Hematopoietic multipotent progenitor cell (in vitro differentiated cells): Measurements from ENCODE around the gene AP2A2. TPM values are rescaled to one million over a fixed set of nuclear protein-coding genes. Genes with fewer than 3 reads are reported as not detected.
A peak's percentile ranks its signal among the peaks of the same experiment; 100 is the strongest.

Experiments used
- DNase-seq, 3 donors: peaks; one replicate each; pipeline ENCODE4 v3.0.0-alpha.2; 2011 to 2015; ENCODE audit warnings: low read depth in 2 of 3, low spot score in 2 of 3
- total RNA-seq: library from RNA; depleted of rRNA; stranded (reverse); fragments of >200 nt; gene quantifications from one replicate; pipeline ENCODE4 v1.2.3, GENCODE V29; 2012

Gene AP2A2
- total RNA-seq, 1 donor = 68.7 TPM

DNA sequence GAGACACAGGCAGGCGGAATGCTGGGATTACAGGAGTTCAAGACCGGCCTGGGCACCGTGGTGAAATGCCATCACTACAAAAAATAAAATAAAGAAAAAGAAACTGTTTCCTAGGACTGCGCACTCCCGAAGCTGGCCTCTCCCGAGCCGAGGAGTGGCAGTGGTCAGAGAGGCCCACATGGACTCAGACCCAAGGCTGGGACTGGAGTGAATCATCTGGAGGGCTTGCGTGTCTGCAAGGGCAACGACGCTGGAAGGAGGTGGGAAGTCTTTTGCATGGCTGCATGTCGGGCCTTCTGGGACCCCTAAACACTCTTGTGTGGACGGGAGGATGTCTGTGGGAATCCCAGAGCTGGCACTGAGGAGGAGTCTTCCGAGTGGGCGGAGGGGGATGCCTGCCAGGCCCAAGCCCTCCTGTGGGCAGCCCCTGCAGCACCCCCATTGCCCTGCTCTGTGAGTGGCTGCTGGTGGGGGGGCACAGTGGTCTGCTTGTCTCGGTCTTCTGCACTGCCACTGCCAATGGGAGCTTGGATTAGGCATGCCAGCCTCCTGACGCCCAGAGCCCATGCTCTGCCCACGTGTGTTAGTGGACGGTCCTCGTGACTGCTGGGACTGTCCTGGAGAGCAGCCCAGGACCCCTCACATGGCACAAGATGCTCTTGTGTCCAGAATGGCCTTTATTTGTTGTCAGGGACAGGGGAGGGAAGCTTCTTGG, 1.8 kb upstream of the AP2A2 start:
- no peak for DNase-seq

DNA sequence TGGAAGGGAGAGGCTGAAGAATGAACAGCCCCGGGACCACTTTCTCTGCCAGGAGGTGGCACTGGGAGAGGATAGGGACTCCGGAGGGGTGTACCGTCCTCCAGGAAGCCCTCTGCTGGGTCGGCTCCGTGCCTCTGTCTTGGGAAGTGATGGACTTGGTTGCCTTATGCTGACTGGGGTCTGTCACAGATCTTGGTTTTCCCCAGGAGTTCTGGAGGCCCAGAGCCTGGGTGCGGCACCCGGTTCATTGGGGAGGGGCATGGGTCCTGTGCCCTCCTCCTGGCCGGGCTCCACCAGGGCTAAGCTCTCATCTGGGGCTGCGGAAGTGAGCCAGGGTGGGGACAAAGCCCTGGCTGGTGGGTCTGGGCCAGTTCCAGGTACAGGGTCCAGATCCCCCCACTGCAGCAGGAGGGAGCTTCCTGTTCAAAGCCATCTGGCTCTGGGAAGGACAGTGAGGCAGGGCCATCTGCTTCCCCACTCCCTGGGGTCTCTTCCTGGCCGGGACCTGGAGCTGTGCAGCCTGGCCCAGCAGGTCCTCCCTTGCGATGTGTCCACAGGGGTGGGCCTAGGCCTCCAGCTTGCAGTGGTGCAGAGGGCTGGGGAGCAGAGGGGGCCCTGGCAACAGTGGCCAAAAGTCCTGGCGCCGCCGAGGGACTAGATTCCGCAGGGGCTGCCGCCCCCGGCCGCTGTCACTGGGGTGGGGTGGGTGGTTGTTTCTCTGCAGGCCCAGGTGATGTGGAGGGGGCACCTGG, 1.1 kb upstream of the AP2A2 start:
- no peak for DNase-seq

DNA sequence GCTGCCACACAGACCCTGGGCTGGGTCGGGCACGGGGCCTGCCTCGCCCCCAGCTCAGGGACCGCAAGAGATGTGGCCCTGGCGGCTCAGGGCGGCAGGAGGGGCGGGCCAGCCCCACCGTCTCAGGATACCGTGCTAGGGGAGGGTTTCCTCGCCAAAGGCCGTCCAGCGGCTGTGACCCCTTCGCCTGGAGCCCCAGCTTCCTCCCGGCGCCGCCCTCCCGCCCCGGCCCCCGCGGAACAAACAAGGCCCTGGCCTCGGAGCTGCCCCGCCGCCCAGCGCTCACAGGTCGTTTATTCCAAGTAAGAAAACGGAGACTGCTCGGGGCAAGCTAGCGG, 543 bp upstream of the AP2A2 start:
- no peak for DNase-seq

DNA sequence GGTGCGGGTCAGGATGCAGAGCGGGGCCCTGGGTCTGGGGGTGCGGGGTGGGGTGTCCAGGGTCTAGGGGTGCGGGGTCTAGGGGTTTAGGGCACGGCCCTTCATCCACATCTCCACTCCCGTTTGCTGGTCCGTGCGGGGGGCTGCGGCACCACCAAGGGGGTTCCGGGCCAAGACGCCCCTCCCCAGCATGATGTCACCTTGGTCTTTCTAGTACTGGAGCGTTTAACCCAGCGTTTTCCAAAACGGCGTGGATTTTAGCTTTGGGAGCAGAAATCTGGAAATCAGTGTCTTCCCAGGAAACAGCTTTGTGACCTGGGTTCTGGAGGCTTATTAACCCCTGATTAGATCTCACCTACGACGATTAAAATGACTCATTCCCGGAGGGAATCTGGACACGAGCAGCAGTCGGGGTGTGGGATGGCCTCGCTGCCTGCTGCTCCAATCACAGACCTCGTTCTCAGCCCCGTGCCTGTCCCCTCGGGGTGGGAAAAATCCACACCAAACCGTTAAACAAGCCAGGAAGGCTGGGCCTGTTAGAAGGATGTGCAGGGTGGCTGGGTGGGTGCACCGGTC, 759 bp downstream of the AP2A2 start:
- no peak for DNase-seq

DNA sequence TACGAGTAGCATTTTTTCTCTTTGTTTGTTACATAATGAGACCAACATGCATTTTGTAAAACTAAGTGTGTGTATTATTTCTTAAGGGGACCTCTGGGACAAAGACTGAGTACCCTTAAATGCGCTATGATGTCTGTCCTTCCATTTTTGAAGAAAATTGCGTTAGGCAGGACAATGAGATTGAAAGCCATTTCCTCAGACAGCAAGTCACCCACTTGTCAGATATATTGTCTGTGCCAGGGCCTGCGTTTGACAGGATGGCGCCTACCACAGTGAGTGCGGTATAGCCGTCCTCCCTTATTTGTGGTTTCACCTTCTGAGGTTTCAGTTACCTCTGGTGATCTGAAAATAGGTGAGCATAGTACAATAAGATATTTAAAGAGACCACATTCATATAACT, 2.2 kb downstream of the AP2A2 start:
- DNase-seq = no peak

DNA sequence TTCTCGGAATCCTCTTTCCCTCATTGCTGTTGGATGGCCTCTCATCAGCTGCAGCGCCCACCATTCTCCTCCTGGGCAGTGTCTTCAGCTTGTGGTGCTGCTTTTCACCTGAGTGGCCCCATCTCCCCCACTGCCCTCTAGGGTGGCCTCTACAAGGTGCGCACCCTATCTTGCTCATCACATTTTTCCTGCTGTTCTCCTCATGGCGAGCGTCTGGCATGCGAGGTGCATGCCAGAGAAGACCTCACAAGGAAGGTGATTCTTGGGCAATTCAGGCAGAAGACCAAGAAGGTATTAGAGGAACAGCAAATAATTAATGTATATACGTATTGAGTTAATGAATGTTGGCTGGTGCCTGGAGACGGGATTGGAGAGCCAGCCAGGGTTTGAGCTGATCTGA, 3.1 kb downstream of the AP2A2 start:
- no peak for DNase-seq

DNA sequence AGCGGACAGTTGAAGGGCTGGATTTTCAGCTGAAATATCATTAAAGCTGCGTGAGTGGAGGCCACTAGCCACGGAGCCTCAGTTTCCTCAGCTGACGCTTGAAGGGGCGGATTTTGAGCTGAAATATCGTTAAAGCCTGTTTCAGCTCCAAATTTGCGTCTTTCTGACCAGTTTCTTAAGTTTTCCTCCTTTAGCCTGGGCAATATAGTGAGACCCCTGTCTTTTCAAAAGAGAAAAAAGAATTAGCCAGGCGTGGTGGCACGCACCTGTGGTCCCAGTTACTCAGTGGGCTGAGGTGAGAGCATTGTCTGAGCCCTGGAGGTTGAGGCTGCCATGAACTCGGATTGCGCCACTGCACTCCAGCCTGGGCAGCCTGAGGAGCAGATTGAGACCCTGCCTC, 3.7 kb downstream of the AP2A2 start:
- no peak for DNase-seq

DNA sequence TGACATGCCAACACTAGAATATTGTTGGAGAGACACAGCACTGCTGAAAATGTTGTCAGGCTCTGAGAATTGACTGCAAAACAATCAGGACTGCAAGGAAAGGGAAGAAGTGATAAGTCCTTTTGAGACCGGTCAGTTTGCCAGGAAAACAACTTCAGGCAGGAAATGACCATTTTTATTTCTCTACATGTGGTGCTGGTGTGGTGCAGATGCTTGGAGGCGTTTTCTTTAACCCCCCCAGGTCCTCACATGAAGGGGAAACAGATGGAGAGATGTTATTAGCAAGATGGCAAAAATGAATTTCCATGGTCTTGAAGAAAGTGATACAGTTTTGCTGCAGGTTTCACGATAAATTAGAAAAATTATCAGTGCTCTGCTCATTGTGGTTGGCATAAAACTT, 5.7 kb downstream of the AP2A2 start:
- peak in 1 of 3 donors; percentile 74 for DNase-seq

DNA sequence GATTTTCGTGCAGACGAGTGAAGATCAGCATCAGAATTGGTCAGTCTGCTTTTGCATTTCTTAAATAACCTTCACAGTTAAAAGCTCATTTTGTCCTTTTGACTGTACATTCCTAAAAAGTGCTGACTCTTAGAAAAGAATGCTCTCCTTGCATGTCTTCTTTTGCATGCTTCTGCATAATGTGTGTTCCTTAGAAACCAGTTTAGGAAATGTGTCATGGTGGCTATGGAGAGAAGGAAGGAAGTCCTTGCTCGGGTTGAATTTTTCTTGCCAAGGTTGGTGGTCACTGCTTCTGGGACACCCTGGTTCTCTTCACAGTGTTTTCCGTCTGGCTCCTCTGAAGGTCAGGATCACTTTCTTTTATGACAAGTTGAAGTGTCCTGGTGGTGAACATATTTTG, 6.8 kb downstream of the AP2A2 start:
- no peak for DNase-seq

DNA sequence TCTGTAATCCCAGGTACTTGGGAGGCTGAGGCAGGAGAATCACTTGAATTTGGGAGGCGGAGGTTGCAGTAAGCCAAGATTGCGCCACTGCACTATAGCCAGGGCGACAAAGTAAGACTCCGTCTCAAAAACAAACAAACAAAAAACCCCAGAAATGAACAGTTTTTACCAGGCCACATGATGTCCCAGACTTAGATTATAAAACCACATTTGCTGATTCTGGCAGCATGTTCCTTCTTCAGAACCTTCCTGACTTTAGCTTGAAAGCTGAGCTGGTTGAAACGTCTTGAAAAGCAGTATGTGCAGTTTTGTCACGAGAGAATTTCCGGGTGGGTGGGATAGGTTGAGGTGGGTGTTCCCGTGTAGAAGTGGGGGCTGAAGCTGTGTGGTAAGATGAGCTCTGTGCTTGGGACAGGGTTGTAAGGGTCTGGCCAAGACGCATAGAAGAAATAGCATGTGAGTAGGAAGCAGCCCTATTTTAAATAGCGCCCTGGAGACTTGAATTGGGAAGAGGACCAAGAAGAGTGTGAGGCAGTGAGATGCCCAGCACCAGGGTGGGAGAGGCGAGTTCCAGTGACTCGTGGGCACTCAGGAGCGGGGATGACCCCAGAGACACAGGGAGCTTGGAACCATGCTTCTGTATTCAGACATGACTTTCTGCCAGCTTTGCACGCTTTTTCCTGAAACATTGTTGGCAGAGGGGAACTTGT, 7.6 kb downstream of the AP2A2 start:
- peak in 1 of 3 donors; percentile 50 for DNase-seq

DNA sequence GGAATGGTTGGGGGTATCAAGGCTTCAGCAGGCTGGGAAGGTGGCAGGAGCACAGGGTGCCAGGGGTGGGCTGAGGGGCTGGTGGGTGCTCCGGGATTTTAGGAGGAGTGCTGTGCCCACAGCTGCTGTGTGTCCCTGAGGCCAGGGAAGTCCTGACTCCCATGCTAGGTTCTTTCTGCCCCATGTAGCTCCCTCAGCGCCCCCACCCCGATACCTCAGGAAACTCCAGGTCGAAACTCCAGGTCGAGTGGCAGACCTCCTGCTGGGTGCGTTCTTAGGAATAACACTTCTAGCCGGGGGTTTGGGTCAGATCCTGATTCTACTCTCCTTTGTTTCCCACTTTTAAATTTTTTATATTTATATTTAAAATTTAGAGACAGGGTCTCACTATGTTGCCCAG, 8.3 kb downstream of the AP2A2 start:
- no peak for DNase-seq

DNA sequence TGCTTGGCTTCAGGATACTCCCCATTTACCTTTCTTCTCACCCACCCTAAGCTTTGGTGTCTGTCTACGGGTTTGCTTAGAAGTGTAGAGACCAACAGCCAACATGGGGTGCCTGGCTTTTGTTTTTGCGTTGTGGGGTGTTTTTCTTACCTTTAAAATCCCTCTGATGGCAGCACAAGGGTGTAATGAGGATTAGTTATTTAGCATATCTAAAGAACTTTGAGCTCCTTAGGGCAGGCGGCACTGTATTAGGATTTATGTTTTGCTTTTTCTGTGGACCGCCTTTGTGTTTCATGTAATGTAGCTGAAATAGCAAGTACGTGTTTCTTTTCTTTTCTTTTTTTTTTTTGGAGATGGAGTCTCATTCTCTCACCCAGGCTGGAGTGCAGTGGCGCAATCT, 8.9 kb downstream of the AP2A2 start:
- no peak for DNase-seq

DNA sequence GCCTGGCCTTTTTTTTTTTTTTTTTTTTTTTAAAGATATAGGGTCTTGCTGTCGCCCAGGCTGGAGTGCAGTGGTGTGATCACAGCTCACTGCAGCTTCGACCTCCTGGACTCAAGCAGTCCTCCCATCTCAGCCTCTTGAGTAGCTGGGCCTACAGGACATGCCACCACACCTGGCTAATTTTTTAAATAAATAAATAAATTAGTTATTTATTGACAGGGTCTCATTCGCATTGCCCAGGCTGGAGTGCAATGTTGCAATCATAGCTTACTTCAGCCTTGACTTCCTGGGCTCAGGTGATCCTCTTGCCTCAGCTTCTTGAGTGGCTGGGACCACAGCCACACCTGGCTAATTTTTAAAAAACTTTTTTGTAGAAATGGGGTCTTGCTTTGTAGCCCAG, 10.5 kb downstream of the AP2A2 start:
- DNase-seq = no peak

DNA sequence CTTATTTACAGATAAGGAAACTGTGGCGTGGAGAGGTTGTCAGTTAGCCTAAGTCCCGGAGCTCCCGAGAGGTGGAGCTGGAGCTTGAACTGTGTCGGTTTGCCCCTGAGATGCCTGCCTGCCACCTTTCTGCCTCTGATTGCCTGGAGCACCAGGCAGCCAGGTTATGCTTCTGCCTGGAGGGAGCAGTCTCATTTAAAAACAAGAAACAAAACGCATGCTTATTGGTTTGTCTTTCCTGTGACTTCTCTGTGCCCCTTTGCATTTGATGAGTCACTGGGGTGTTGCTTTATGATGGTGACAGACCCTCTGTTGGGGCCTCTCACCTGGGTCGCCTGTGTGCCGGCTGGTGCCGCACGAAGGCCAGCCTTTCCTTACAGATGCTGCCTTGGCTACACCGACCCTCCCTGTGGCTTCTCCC, 12.2 kb downstream of the AP2A2 start:
- no peak for DNase-seq

DNA sequence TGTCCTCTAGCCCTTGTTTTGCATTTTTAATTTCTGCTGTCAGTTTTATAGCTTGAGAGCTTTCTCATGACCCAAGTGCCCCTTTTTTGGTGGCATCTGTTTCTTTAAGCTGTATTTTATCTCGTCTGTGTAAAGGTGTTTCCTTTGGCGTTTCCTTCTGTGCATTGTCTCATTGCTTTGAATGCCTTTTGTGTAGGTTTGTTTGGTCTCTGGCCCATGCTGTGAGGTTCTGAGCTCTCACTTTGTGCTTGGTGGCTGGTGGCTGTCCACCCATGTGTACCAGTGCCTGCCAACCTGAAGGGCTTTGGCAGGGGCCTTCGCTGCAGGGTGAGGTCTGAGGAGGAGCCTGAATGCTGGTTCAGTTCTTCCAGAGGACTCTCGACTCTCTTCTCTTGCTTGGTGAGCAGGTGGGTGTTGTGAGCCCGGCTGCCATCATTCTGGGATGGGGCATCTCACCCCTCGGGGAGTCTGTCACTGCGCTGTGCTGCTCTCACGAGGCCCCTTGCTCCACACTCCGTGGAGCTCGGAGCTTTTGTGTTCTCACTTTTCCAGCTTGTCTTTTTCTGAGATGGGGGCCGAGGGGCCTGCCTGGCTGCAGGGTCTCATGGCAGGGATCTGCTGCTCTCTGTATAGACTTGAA, 14.9 kb downstream of the AP2A2 start:
- peak in 2 of 3 donors; percentile 48 to 80 for DNase-seq

DNA sequence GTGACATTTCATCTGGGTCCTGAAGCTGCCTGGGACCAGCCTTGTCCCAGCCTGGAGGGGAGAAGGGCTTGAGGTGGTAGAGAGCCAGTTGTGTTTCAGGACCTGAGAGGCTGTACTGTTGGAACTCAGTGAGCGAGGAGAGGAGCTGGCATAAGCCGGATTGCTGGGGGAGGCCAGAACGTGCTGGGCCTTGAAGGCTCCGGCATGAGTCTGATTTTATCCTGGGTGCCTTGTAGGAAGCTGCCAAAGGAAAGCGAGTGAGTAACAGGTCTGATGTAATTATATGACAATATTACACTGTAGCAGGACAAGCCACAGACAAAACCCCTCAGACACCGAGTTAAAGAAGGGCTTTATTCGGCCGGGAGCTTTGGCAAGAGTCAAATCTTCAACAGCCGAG, 17.2 kb downstream of the AP2A2 start:
- no peak for DNase-seq

DNA sequence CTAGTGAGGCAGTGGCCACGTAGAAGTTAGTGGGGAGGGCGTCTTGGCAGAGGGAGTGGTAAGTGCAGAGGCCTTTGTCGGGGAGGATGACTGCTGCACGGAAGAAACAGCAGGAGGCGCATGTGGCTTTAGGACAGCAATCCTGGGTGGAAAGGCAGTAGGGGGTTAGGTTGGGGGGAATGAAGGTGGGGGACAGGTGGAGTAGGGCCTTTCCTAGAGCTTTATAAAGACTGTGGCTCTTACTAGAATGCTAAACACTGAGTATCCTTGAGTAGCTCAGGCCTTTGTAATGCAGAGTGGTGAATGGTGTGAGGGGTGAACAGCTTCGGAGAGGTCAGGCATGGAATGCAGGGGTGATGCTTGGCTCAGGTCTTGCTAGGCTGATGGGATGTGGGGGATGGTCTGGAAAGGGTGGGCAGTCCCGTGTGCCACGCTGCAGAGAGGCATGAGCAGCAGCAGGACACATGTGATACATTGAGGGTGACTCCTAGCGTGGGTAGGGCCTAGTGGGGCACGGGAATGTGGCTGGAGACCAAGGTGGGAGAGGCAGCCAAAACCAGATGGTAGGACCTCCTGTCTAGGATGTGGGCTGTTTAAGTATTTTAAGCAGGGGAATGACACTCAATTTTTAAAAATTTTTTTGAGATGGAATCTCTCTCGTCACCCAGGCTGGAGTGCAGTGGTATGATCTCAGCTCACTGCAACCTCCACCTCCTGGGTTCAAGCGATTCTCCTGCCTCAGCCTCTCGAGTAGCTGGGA, 19.2 kb downstream of the AP2A2 start:
- DNase-seq = no peak

DNA sequence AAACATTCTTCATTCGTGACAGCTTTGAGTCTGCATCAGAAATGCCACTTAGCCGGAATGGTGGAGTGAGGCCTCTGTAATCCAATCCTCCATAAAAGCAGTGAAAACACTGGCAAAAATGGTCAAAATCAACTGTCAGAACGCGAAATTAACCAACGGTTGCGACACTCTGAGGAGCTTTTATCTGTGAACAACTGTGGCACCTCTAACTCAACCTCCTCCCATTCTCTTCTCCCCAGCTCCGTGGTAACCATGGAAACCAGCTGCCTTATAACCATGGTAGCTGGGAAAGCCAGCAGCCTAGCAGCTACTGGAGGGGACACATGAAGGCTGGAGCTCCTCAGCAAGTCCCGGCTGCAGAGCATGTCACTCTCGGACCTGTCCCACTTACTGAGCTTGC, 20.3 kb downstream of the AP2A2 start:
- no peak for DNase-seq

DNA sequence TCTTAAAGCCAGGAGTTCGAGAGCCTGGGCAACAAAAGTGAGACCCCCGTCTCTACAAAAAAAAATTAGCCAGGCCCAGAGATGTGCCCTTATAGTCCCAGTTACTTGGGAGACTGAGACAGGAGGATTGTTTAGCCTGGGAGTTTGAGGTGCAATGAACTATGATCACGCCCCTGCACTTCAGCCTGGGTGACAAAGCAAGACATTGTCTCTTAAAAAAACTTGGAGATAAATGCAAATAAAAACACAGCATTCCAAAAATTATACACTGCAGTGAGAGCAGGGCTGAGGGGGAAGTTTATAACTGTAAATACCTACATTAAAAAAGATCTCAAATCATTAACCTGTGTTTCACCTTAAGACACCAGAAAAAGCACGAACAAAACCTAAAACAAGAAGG, 22.1 kb downstream of the AP2A2 start:
- DNase-seq = no peak

DNA sequence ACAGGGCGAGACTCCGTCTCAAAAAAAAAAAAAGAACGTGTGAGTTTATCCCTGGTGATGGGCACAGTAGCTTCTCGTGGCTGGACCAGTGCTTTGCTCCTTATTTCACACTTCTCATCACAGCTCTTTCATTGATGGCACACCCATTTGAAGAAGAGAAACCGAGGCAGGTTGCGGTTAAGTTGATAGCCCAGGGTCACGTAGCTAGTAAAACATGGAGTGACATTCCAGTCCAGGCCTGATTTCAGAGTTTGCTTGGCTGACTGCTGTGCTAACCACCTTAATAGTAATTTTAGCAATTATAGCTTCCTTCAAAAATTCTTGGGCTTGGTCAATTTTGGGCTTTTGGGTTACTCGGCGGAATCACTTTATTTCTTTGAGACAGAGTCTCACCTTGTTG, 25.8 kb downstream of the AP2A2 start:
- no peak for DNase-seq
